ENCODE data around the gene BCOR. TPM values are rescaled to one million over a fixed set of nuclear protein-coding genes. Genes with fewer than 3 reads are reported as not detected.
A peak's percentile ranks its signal among the peaks of the same experiment; 100 is the strongest.

BCOR gene
- total and polyA plus RNA-seq, 9 of the 15 experiments (the other 6 are each of a cell fraction or from before 2014, with no cell fraction given): 27.5 to 113 (median 37.6) TPM

GRCh38 chrX:40088803-40089540 is 8.8 kb downstream of the BCOR start:
- CTCF ChIA-PET (ENCODE audit: low intra/inter-chr PET ratio): interaction anchor here (0.5 kb wide), 1 partner anchor 58 kb away, joined by 4 read pairs; no protein-coding TSS in a partner anchor

GRCh38 chrX:40088299-40088625 is 9.5 kb downstream of the BCOR start:
- Histone ChIP-seq H3K79me2 (ENCODE audit: control insufficient read depth, insufficient read depth, low read length) (peaks cover 100% of the 10 kb centered on the region), H3K27ac (ENCODE audit: extremely low read depth, low read depth, low read length) (no peak overlapping the region), H3K9me1 (ENCODE audit: control insufficient read depth, insufficient read depth, low read length) (peaks cover 23% of the 10 kb centered on the region), H3K27me3 (ENCODE audit: control insufficient read depth in 2 of 2, insufficient read depth in 2 of 2, low read length in 2 of 2) (no peaks in the 10 kb centered on the region), H3K9ac (ENCODE audit: insufficient read depth in 1 of 2, low read depth in 2 of 2, low read length in 2 of 2) (peak overlapping the region in 1 of 2 experiments; percentile 55; a peak in 1 of 4 replicates), H3K36me3 (ENCODE audit: control insufficient read depth, insufficient read depth, low read length) (peaks cover 65% of the 10 kb centered on the region), H3K4me1 (replicated peaks in 1 of 2; ENCODE audit: control insufficient read depth in 2 of 2, insufficient read depth in 2 of 2, low read length in 2 of 2) (peaks cover 63 to 73% of the 10 kb centered on the region in 2 experiments), H3K4me2 (ENCODE audit: insufficient read depth, low read length) (0 out of 2 replicates have a peak overlapping the region, but pooled peaks have one; percentile 25), H3K9me3 (replicated peaks; ENCODE audit: control insufficient read depth, insufficient read depth, low read depth, low read length) (no peaks in the 10 kb centered on the region), H2AFZ (ENCODE audit: low read depth, low read length) (no peak overlapping the region), H4K20me1 (replicated peaks; ENCODE audit: control insufficient read depth, insufficient read depth, low read length) (peaks cover 98% of the 10 kb centered on the region), H3K4me3 (no peak overlapping the region)
- intact Hi-C loops (cut with micrococcal nuclease) (no loop called here), in situ Hi-C loops (cut with MboI) (no loop called here)
- ATAC-seq: no peak
- WGBS (ENCODE audit: insufficient coverage, low coverage, missing lambda C conversion rate): 45% methylated on average over 5 of the region's 5 CpGs
- peak; percentile 49 for FAIRE-seq
- no TSS peak for BruUV-seq (replicated peaks)
- TF ChIP-seq PHF20 (IDR thresholded peaks at IDR 0.05; ENCODE audit: partially characterized antibody) (no peak), ZNF780A (CRISPR knock-in tag; IDR thresholded peaks at IDR 0.05) (no peak), ZNF184 (CRISPR knock-in tag; IDR thresholded peaks at IDR 0.05) (no peak), JUNB (CRISPR knock-in tag; conservative IDR thresholded peaks at IDR 0.05) (no peak), KDM4B (IDR thresholded peaks at IDR 0.05; ENCODE audit: borderline replicate concordance in 2 of 2, low read depth in 1 of 2) (no peak), PURB (CRISPR knock-in tag; IDR thresholded peaks at IDR 0.05; ENCODE audit: low read depth) (no peak), ZNF586 (CRISPR knock-in tag; conservative IDR thresholded peaks at IDR 0.05) (no peak), SMARCC2 (IDR thresholded peaks at IDR 0.05; ENCODE audit: low read depth) (no peak)
- DNase-seq (ENCODE audit: extremely low read depth in 1 of 4, low spot score in 3 of 4): no peak
- ChIA-PET CTCF (ENCODE audit: low intra/inter-chr PET ratio) (interaction anchor here (0.5 kb wide), 1 partner anchor 57 kb away, joined by 4 read pairs; no protein-coding TSS in a partner anchor), POLR2A (interaction anchor here (0.6 to 1.4 kb wide), 7 partner anchors 10 to 311 kb away, joined by 3 to 5 read pairs (median 3); no protein-coding TSS in a partner anchor)

More at GRCh38 chrX:40088803-40089540, 8.8 kb downstream of the BCOR start:
- DNase-seq (ENCODE audit: extremely low read depth in 1 of 4, low spot score in 3 of 4) (no peak), FAIRE-seq (no peak), ATAC-seq (no peak)
- 37% methylated on average over 8 of the region's 9 CpGs for WGBS (ENCODE audit: insufficient coverage, low coverage, missing lambda C conversion rate)
- H3K27me3 ChIP-seq (ENCODE audit: control insufficient read depth in 2 of 2, insufficient read depth in 2 of 2, low read length in 2 of 2): no peaks in the 10 kb centered on the region
- POLR2A ChIA-PET: interaction anchor here (0.6 to 1.5 kb wide), 8 partner anchors 9 to 260 kb away, joined by 3 to 6 read pairs (median 3); no protein-coding TSS in a partner anchor
- no peaks in the 10 kb centered on the region for H3K9me3 ChIP-seq (replicated peaks; ENCODE audit: control insufficient read depth, insufficient read depth, low read depth, low read length)
- no peak overlapping the region for H3K4me3 ChIP-seq
- H3K4me2 ChIP-seq (ENCODE audit: insufficient read depth, low read length): peak overlapping the region; percentile 36
- H2AFZ ChIP-seq (ENCODE audit: low read depth, low read length): no peak overlapping the region
- H3K36me3 ChIP-seq (ENCODE audit: control insufficient read depth, insufficient read depth, low read length): peaks cover 70% of the 10 kb centered on the region
- peaks cover 23% of the 10 kb centered on the region for H3K9me1 ChIP-seq (ENCODE audit: control insufficient read depth, insufficient read depth, low read length)
- intact Hi-C loops (cut with micrococcal nuclease) (no loop called here), in situ Hi-C loops (cut with MboI) (no loop called here)
- TF ChIP-seq POLR2B (IDR thresholded peaks at IDR 0.05; ENCODE audit: low read depth, partially characterized antibody): peak; percentile 40
- no peak for TF ChIP-seq CXXC5 (CRISPR knock-in tag; IDR thresholded peaks at IDR 0.05)
- TF ChIP-seq ZKSCAN1 (IDR thresholded peaks at IDR 0.05; ENCODE audit: low read depth, low read length): peak; percentile 64; the same call in 1 of the 2 replicates
- H3K4me1 ChIP-seq (replicated peaks in 1 of 2; ENCODE audit: control insufficient read depth in 2 of 2, insufficient read depth in 2 of 2, low read length in 2 of 2): peaks cover 58 to 73% of the 10 kb centered on the region in 2 experiments
- H3K27ac ChIP-seq (ENCODE audit: extremely low read depth, low read depth, low read length): 0 out of 3 replicates have a peak overlapping the region, but pooled peaks have one; percentile 26
- H3K9ac ChIP-seq (ENCODE audit: insufficient read depth in 1 of 2, low read depth in 2 of 2, low read length in 2 of 2): 0 out of 4 replicates have a peak overlapping the region, but pooled peaks of 1 of the 2 experiments have one; percentile 2
- peaks cover 98% of the 10 kb centered on the region for H4K20me1 ChIP-seq (replicated peaks; ENCODE audit: control insufficient read depth, insufficient read depth, low read length)
- peaks cover 100% of the 10 kb centered on the region for H3K79me2 ChIP-seq (ENCODE audit: control insufficient read depth, insufficient read depth, low read length)
- BruUV-seq (replicated peaks): TSS peak; percentile 1
